ENCODE data around the gene IMPG2. TPM values are rescaled to one million over a fixed set of nuclear protein-coding genes. Genes with fewer than 3 reads are reported as not detected.

The IMPG2 gene
- total and polyA plus RNA-seq, 7 donors, result 0.05 to 0.64 (median 0.17) TPM

DNA sequence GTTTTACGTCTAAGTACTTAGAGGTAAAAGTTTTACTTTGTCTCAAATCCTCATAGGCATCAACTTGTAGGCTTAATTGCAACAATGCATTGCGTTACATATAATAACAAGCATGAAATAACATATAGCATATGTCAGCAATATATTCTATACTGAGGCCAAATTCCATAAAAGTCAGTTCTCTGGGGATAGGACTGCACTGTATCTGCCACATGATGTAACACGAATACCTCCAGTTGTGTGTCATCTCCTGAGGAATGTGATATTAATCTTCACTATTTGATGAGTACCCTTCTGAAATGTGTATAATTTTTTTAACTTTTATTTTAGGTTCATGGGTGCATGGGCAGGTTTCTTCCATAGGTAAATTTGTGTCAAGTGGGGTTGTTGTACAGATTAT is 126.4 kb downstream of the IMPG2 start:
- TF ChIP-seq, protein P1, sequence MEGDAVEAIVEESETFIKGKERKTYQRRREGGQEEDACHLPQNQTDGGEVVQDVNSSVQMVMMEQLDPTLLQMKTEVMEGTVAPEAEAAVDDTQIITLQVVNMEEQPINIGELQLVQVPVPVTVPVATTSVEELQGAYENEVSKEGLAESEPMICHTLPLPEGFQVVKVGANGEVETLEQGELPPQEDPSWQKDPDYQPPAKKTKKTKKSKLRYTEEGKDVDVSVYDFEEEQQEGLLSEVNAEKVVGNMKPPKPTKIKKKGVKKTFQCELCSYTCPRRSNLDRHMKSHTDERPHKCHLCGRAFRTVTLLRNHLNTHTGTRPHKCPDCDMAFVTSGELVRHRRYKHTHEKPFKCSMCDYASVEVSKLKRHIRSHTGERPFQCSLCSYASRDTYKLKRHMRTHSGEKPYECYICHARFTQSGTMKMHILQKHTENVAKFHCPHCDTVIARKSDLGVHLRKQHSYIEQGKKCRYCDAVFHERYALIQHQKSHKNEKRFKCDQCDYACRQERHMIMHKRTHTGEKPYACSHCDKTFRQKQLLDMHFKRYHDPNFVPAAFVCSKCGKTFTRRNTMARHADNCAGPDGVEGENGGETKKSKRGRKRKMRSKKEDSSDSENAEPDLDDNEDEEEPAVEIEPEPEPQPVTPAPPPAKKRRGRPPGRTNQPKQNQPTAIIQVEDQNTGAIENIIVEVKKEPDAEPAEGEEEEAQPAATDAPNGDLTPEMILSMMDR (IDR thresholded peaks at IDR 0.05), result no peak
- no peaks in the 10 kb centered on the region for H3K9me3 ChIP-seq
- no peaks in the 10 kb centered on the region for H3K4me1 ChIP-seq
- no peaks in the 10 kb centered on the region for H3K27me3 ChIP-seq (ENCODE audit: insufficient read depth in 3 of 3, low read length in 2 of 3)
- no peak for DNase-seq
- no peak for ATAC-seq
- 79 to 83% (median 81%) methylated on average over 3 of the region's 3 CpGs for WGBS, 3 donors
- no peaks in the 10 kb centered on the region for H3K36me3 ChIP-seq (ENCODE audit: insufficient read depth in 1 of 2, low read depth in 1 of 2)
- no peak overlapping the region for H3K27ac ChIP-seq
- intact Hi-C loops (cut with DNase I), result loop anchor here in 1 of 2 donors (10.0 kb wide), 1 partner anchor 119 kb away; no protein-coding TSS in a partner anchor
- no peak overlapping the region for H3K4me3 ChIP-seq

DNA sequence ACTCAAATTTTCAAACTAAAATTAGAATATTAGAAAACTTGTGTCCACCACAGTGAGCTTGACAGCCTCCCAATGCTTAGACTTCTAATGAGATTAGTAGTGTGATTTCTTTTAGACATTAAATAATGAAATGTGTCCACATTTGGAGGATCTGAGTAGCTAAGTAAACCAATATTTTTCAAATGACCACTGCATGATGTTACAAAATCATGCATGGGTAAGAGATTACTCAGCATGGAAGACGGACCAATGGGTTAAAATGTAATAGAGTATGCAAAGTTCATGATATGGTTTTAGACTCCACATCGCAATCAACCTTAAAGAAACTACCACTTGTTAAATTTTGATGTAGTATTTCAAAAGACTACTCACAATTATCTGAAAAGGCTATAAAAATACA is 130.6 kb downstream of the IMPG2 start:
- ATAC-seq (no peak), DNase-seq (no peak)
- Histone ChIP-seq H3K4me1 (no peaks in the 10 kb centered on the region), H3K27ac (no peak overlapping the region), H3K4me3 (no peak overlapping the region), H3K36me3 (ENCODE audit: insufficient read depth in 1 of 2, low read depth in 1 of 2) (no peaks in the 10 kb centered on the region), H3K27me3 (ENCODE audit: insufficient read depth in 3 of 3, low read length in 2 of 3) (no peaks in the 10 kb centered on the region), H3K9me3 (no peaks in the 10 kb centered on the region)
- TF ChIP-seq, protein P1 (IDR thresholded peaks at IDR 0.05), result no peak
- 93 to 96% (median 96%) methylated on average over 2 of the region's 2 CpGs for WGBS, 3 donors
- intact Hi-C loops (cut with DNase I), result loop anchor here in 1 of 2 donors (10.0 kb wide), 1 partner anchor 115 kb away; no protein-coding TSS in a partner anchor

DNA sequence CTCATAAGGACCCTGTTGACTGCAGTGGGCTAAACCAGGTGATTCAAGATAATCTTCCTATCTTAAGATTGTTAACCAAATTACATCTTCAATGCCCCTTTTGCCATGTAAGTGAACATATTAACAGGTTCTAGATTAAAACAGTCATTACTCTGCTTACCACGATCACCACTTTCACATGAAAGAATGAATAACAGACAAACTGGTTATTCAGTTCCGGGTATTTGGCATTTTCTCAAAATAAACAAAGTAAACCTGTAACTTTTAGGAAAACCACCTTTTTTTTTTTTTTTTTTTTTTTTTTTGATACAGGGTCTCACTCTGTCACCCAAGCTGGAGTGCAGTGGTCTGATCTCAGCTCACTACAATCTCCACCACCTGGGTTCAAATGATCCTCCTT is 131.2 kb downstream of the IMPG2 start:
- no peak for DNase-seq
- Histone ChIP-seq H3K27ac (no peak overlapping the region), H3K36me3 (ENCODE audit: insufficient read depth in 1 of 2, low read depth in 1 of 2) (no peaks in the 10 kb centered on the region), H3K9me3 (no peaks in the 10 kb centered on the region), H3K27me3 (ENCODE audit: insufficient read depth in 3 of 3, low read length in 2 of 3) (no peaks in the 10 kb centered on the region), H3K4me3 (no peak overlapping the region), H3K4me1 (no peaks in the 10 kb centered on the region)
- TF ChIP-seq, protein P1 (IDR thresholded peaks at IDR 0.05), result no peak
- no peak for ATAC-seq
- intact Hi-C loops (cut with DNase I), result no loop called here
- whole genome bisulfite sequencing, 3 donors, result 87 to 95% (median 91%) methylated on average over 2 of the region's 2 CpGs

- Histone ChIP-seq H3K27me3 (ENCODE audit: insufficient read depth in 3 of 3, low read length in 2 of 3) (no peaks in the 10 kb centered on the region), H3K36me3 (ENCODE audit: insufficient read depth in 1 of 2, low read depth in 1 of 2) (no peaks in the 10 kb centered on the region), H3K27ac (no peak overlapping the region), H3K4me3 (no peak overlapping the region), H3K4me1 (peaks cover 4% of the 10 kb centered on the region), H3K9me3 (no peaks in the 10 kb centered on the region)
- ATAC-seq (no peak), DNase-seq (no peak)
- intact Hi-C loops (cut with DNase I), result no loop called here
- 92 to 95% (median 94%) methylated on average over 4 of the region's 4 CpGs for WGBS, 3 donors
- TF ChIP-seq, protein P1 (IDR thresholded peaks at IDR 0.05), result no peak
Measured at GRCh38 chr3:101185341-101185740, 135.0 kb downstream of the IMPG2 start.

- intact Hi-C loops (cut with DNase I), result no loop called here
- Histone ChIP-seq H3K4me1 (peaks cover 7% of the 10 kb centered on the region), H3K4me3 (no peak overlapping the region), H3K27me3 (ENCODE audit: insufficient read depth in 3 of 3, low read length in 2 of 3) (no peaks in the 10 kb centered on the region), H3K27ac (no peak overlapping the region), H3K36me3 (ENCODE audit: insufficient read depth in 1 of 2, low read depth in 1 of 2) (no peaks in the 10 kb centered on the region), H3K9me3 (no peaks in the 10 kb centered on the region)
- TF ChIP-seq, protein P1 (IDR thresholded peaks at IDR 0.05), result no peak
- no peak for ATAC-seq
- no peak for DNase-seq
Measured at GRCh38 chr3:101184111-101184510, 136.3 kb downstream of the IMPG2 start.

Measured in psoas muscle (tissue), 8 donors.